Epithelial cell of esophagus (primary cell): Measurements from ENCODE around the gene NBAS.

Source experiments
- DNase-seq: peaks from one replicate; pipeline ENCODE4 v3.0.0; 2010; ENCODE audit warnings: low read depth
- H3K4me3 ChIP-seq: 2 replicates; pipeline ENCODE4 v1.5.1; 2011; ENCODE audit warnings: mild to moderate bottlenecking, low read length, control low read depth
- TF ChIP-seq, protein P1 (sequence below): IDR thresholded peaks from 2 replicates; pipeline ENCODE4 v1.5.1; 2011; ENCODE audit warnings: low read depth, mild to moderate bottlenecking, low read length, control low read depth, inconsistent platforms; ENCODE audit not compliant: insufficient read depth; ENCODE audit errors: missing control alignments

Gene NBAS

DNA sequence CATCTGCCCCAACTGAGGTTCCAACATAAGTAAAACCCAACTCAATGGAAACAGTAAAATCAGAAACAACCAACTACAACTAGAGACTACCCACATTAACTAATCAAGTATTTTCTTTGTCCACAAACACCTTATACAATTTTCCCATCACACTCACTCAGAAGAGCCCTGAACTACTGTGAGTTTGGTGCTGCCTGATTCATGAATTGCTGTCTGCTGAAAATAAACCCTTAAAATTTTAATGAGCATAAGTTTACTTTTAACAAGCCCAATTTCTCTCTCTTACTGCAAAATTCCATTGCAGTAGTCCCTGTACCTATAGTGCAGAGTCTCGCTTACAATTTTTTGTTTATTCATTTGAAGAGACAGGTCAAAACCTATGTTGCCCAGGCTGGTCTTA is 203.9 kb downstream of the NBAS start:
- H3K4me3 ChIP-seq = no peak overlapping the region
- TF ChIP-seq, protein P1, sequence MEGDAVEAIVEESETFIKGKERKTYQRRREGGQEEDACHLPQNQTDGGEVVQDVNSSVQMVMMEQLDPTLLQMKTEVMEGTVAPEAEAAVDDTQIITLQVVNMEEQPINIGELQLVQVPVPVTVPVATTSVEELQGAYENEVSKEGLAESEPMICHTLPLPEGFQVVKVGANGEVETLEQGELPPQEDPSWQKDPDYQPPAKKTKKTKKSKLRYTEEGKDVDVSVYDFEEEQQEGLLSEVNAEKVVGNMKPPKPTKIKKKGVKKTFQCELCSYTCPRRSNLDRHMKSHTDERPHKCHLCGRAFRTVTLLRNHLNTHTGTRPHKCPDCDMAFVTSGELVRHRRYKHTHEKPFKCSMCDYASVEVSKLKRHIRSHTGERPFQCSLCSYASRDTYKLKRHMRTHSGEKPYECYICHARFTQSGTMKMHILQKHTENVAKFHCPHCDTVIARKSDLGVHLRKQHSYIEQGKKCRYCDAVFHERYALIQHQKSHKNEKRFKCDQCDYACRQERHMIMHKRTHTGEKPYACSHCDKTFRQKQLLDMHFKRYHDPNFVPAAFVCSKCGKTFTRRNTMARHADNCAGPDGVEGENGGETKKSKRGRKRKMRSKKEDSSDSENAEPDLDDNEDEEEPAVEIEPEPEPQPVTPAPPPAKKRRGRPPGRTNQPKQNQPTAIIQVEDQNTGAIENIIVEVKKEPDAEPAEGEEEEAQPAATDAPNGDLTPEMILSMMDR = no peak
- DNase-seq = no peak

DNA sequence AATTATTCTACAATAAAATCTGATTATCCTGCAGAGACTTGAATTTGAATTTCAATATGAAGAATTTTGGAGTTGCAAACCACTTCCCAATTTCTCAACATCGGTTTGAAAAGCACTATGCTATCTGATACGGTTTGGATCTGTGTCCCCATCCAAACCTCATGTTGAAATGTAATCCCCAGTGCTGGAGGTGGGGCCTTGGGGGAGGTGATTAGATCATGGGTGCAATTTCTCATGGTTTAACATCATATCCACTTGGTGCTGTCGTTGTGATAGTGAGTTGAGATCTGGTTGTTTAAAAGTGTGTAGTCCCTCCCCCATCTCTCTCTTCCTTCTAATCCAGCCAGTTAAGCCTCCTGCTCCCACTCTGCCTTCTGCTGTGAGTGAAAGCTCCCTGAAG is 205.7 kb downstream of the NBAS start:
- TF ChIP-seq, protein P1 = no peak
- no peak for DNase-seq

DNA sequence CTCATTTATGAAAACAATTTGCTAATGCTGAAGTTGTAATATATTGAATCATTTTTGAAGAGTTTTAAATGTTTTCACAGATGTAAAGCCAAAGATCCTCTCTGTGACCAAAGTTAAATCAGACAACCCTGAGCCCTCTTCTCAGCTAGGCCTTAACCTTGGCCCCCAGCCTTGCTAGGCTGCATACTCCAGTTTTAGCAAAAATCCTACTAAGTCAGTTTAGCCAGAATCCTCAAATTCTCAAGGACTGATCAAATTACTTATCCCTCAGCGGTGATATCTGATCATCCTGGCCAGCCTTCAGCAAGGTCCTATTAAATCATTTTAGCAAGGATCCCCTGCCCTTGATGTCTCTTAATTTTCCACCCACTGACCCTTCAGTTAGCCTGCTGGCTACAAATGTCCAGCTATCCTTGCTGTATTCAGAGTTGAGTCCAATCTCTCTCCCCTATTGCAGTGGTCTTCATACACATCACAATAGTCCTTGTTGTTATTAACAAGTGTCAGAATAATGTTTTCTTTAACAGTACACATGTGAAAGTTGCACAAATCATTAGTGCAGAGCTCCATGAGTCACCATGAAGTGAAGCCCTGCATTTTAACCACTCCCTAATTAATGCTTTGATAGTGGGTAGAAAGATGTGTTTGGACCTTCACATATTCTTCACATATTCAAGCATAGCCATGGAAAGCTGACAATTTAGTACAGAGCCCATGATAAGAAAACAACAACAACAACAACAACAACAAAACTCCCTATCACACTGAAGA is 206.4 kb downstream of the NBAS start:
- peak; percentile 38 for DNase-seq
- TF ChIP-seq, protein P1 = no peak
- H3K4me3 ChIP-seq = no peak overlapping the region

More for the DNA sequence above, 205.7 kb downstream of the NBAS start:
- H3K4me3 ChIP-seq = no peak overlapping the region

DNA sequence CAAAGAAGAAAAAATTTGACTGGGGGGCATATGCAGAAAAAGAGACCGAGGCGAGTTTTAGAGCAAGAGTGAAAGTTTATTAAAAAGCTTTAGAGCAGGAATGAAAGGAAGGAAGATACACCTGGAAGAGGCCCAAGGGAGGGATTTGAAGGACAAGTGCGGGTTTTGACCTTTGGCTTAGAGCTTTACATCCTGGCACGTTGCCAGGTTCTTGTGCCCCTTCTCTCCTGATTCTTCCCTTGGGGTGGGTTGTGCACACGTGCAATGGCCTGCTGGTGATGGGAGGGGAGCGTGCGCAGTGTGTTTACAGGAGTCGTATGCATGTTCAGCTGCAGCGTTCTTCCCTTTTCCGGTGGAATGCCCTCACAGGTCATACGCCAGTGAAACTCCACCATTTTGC is 208.8 kb downstream of the NBAS start:
- TF ChIP-seq, protein P1 = no peak
- H3K4me3 ChIP-seq = no peak overlapping the region
- no peak for DNase-seq

DNA sequence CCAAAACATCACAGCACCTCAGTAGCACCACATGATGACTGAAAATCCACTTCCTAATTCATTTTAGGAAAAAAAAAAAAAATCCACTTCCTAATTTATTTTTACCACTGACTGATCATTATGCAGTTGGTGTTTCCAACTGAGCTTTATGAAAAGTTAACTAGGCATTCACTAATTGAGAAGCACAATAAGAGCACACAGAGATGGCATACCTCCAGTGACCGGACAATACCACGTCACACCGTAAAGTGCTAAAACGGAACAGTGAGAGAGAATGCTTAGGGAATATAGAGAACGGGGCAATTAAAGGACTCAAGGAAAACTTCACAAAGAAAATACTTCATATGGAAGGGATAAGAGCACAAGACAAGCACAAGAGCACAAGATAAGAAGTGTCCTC is 212.5 kb downstream of the NBAS start:
- TF ChIP-seq, protein P1 = no peak
- no peak for DNase-seq

DNA sequence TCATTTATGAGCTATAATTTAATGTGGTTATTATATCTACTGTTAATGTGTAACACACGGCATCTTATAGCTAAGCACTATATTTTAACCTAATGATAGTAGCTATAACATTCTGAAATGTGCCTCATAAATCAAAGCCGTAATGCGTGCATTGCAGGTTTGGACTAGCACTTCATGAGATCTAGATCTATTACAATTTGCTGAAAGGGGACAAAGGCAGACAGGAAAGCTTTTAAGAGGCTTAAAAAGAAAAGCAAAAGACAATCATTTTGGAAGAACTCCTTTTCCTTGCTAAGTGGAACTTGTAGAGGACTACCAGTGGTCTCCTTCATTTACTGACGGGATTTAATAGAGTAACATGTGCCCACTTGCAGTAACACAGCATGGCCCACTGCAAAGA is 213.1 kb downstream of the NBAS start:
- no peak overlapping the region for H3K4me3 ChIP-seq
- TF ChIP-seq, protein P1 = no peak
- no peak for DNase-seq

More for the DNA sequence above, 212.5 kb downstream of the NBAS start:
- H3K4me3 ChIP-seq = no peak overlapping the region

DNA sequence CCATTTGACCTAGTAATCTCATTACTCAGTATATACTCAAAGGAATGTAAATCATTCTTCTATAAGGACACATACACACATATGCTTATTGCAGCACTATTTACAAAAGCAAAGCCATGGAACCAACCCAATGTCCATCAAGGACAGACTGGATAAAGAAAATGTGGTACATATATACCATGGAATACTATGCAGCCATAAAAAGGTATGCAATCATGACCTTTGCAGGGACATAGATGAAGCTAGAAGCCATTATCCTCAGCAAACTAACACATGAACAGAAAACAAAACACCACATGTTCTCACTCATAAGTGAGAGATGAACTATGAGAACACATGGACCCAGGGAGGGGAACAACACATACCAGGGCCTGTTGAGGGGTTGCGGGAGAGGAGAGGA is 214.5 kb downstream of the NBAS start:
- TF ChIP-seq, protein P1 = no peak
- peak; percentile 11 for DNase-seq
- H3K4me3 ChIP-seq = no peak overlapping the region
